HG03097 (cell line): ENCODE results near the gene PPP6C.
"Not testable (repeated sequence)": the region's sequence is repeated elsewhere in the genome, so short reads cannot be mapped to it uniquely, and the experiment has no call there.

Experiments used
- ATAC-seq: cut with Tn5 transposase; IDR thresholded peaks from one replicate; pipeline ENCODE4 v1.9.1; 2021; ENCODE audit not compliant: unreplicated experiment, low FRiP score

Gene PPP6C

GRCh38 chr9:125189361-125190289 lies at the start of gene PPP6C:
TSS of gene PPP6C (minus strand) at chr9:125189803. CDS start at chr9:125189718, 85 bp downstream.
- peak; percentile 95 for ATAC-seq

GRCh38 chr9:125238915-125239446 lies 49.4 kb upstream of the PPP6C start:
- no peak for ATAC-seq

GRCh38 chr9:125238127-125238914 lies 48.7 kb upstream of the PPP6C start:
- no peak for ATAC-seq

- not testable (repeated sequence) for ATAC-seq
Observed at GRCh38 chr9:125236520-125237159, 47.0 kb upstream of the PPP6C start.

GRCh38 chr9:125235804-125236519 lies 46.4 kb upstream of the PPP6C start:
- no peak for ATAC-seq

- ATAC-seq = not testable (repeated sequence)
Observed at GRCh38 chr9:125234099-125234498, 44.5 kb upstream of the PPP6C start.

- no peak for ATAC-seq
Observed at GRCh38 chr9:125233678-125234077, 44.1 kb upstream of the PPP6C start.

- ATAC-seq = no peak
Observed at GRCh38 chr9:125227761-125228160, 38.2 kb upstream of the PPP6C start.

GRCh38 chr9:125224858-125225257 lies 35.3 kb upstream of the PPP6C start:
- not testable (repeated sequence) for ATAC-seq

- no peak for ATAC-seq
Observed at GRCh38 chr9:125218621-125219020, 29.0 kb upstream of the PPP6C start.

GRCh38 chr9:125214186-125214585 lies 24.6 kb upstream of the PPP6C start:
- no peak for ATAC-seq

- ATAC-seq = no peak
Observed at GRCh38 chr9:125204477-125204876, 14.9 kb upstream of the PPP6C start.

GRCh38 chr9:125202846-125203618 lies 13.4 kb upstream of the PPP6C start:
- no peak for ATAC-seq

GRCh38 chr9:125200216-125201047 lies 10.8 kb upstream of the PPP6C start, which contains the start of gene RABEPK:
TSS of gene RABEPK (plus strand) at chr9:125200542. CDS start at chr9:125203014, 2,472 bp downstream.
- peak; percentile 95 for ATAC-seq

GRCh38 chr9:125195591-125195990 lies 6.0 kb upstream of the PPP6C start:
- not testable (repeated sequence) for ATAC-seq

- not testable (repeated sequence) for ATAC-seq
Observed at GRCh38 chr9:125194466-125194865, 4.9 kb upstream of the PPP6C start.

- ATAC-seq = no peak
Observed at GRCh38 chr9:125190361-125190801, 778 bp upstream of the PPP6C start.

GRCh38 chr9:125189011-125189360 lies 617 bp downstream of the PPP6C start:
- peak; percentile 19 for ATAC-seq
